ENCODE measurements around the gene HS6ST3.

The HS6ST3 gene

DNA sequence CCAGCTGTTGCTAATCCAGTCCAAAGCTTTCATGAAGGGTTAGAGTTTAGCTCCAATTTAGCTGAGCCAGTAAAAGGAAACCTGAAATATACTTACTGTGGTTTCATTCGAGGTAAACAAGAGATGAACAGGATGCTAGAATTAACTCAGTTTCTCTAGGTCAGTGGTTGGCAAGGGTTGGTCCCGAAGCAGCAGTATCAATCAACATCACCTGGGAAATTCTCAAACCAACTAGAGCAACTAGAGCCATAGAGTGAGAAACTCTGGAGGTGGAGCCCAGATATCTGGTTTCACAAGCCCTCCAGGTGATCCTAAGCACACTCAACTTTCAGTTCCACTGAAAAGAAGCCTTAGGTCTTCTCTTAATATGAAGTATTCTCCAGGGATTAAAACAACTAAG lies 527.6 kb downstream of the HS6ST3 start:
- in situ Hi-C loops (cut with MboI; ENCODE audit: low sequenced_read_pairs, unreplicated experiment), result no loop called here
- TF ChIP-seq, protein P1, sequence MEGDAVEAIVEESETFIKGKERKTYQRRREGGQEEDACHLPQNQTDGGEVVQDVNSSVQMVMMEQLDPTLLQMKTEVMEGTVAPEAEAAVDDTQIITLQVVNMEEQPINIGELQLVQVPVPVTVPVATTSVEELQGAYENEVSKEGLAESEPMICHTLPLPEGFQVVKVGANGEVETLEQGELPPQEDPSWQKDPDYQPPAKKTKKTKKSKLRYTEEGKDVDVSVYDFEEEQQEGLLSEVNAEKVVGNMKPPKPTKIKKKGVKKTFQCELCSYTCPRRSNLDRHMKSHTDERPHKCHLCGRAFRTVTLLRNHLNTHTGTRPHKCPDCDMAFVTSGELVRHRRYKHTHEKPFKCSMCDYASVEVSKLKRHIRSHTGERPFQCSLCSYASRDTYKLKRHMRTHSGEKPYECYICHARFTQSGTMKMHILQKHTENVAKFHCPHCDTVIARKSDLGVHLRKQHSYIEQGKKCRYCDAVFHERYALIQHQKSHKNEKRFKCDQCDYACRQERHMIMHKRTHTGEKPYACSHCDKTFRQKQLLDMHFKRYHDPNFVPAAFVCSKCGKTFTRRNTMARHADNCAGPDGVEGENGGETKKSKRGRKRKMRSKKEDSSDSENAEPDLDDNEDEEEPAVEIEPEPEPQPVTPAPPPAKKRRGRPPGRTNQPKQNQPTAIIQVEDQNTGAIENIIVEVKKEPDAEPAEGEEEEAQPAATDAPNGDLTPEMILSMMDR (IDR thresholded peaks at IDR 0.05; ENCODE audit: borderline replicate concordance, control extremely low read depth, extremely low read depth, insufficient read depth, missing control alignments), result no peak
- no peak for DNase-seq (ENCODE audit: low spot score)

DNA sequence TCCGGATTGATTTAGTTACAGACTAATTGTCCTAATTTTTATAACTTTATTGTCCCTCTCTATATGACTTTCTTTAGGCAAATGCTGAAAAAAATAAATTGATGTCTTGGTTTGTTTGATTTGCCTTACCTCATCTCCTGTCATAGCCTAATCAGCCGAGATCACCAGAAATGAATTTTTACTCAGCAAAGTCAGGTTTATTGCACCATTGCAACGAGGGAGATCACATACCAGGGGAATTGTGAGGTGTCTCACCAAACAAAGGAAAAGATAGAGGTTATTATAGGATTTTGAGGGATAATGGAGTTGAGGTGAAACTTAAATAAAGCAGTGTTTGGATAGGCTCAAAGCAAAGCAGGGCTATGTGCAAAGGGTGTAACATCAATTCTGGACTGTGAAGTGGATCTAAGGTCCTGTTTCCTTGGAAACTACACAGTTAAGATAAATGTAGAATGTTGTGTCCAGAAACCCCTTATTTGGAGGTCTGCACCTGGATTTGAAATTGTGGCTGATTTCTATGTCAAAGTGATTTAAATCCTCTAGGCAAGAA lies 531.8 kb downstream of the HS6ST3 start:
- TF ChIP-seq, protein P1 (IDR thresholded peaks at IDR 0.05; ENCODE audit: borderline replicate concordance, control extremely low read depth, extremely low read depth, insufficient read depth, missing control alignments), result no peak
- DNase-seq (ENCODE audit: low spot score), result no peak
- in situ Hi-C loops (cut with MboI; ENCODE audit: low sequenced_read_pairs, unreplicated experiment), result no loop called here

DNA sequence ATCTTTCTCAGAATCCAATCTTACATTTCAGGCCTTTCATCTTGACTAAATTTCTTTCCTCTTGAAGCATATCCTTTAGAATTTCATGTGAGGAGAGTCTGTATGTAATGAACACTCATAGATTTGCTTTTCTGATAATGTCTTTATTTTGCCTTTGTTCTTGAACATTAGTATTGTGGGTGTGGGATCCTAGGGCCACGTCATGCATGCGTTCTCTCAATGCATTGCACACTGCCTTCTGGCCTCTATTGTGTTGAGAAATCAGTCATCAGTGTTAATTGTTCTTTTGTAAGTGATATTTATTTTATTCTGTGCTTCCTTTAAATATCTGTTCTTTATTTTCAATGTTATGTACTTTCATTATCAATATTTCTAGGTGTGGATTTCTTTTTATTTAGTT lies 539.4 kb downstream of the HS6ST3 start:
- DNase-seq (ENCODE audit: low spot score), result no peak
- in situ Hi-C loops (cut with MboI; ENCODE audit: low sequenced_read_pairs, unreplicated experiment), result no loop called here
- TF ChIP-seq, protein P1 (IDR thresholded peaks at IDR 0.05; ENCODE audit: borderline replicate concordance, control extremely low read depth, extremely low read depth, insufficient read depth, missing control alignments), result no peak

DNA sequence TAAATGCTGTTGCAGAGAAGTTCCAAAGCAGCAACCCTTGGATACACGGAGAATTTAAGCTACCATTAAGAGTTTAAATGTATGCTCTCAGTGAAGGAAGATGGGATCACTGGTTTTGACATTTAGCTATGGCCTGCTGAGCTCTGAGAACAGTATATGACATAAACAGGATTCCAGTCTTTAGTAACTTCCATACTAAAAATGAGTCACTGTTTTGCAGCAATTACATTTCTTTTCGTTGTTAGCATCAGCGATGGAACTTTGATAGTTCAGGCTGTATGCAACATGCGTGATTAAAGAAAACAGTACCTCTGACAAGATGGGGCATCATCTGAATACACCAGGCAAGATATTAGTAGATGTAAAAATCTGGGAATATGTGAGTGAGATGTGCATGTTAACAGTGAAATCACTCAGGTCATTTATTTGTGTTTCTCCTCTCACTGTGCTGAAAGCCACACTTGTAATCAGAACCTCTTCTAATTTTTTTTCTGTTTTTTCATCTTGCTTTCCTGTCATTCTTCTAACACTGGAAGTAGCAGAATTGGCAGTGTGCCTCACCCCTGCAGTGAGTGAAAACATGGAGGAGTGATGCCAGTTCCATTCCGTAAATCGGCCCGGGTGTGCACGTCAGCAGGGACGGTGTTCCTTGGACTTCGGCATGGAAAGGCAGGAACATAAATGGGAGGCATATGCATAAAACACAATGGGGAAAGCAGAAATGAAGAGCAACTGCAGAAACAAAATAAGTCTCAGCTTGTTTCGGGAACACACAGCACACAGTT lies 542.8 kb downstream of the HS6ST3 start:
- no peak for DNase-seq (ENCODE audit: low spot score)
- in situ Hi-C loops (cut with MboI; ENCODE audit: low sequenced_read_pairs, unreplicated experiment), result no loop called here
- TF ChIP-seq, protein P1 (IDR thresholded peaks at IDR 0.05; ENCODE audit: borderline replicate concordance, control extremely low read depth, extremely low read depth, insufficient read depth, missing control alignments), result no peak

DNA sequence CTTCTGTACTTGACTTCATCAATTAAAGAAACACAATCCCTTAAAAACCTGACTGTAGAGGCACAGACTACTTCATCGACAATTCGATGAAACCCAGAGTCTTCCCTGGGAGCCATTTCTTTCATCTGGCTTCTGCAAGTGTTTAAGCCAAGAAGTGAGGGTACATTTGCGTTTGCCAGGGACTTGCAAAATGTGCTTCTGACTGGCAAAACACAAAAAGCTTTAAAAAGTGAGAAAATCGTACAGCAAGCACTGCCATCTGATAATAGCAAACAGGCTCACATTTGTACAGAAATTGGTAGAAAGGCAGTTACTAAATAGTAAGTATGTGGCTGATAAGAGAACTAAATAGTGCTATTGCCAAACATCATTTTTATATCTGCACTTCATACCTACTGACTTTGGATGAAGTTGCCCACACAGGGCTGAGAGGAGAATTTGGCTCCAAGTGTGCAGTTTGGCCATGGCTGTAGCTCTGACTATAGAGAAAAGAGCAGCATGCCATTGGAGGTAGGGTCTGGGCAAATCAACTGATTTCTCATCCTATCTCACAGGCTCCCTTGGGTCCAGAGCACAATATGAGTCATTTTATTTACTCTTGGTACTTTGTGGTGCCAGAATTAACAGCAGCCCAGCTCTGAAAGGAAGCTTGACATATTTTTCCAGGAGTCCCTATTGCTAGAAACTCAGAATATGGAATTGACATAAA lies 546.2 kb downstream of the HS6ST3 start:
- in situ Hi-C loops (cut with MboI; ENCODE audit: low sequenced_read_pairs, unreplicated experiment), result no loop called here
- TF ChIP-seq, protein P1 (IDR thresholded peaks at IDR 0.05; ENCODE audit: borderline replicate concordance, control extremely low read depth, extremely low read depth, insufficient read depth, missing control alignments), result no peak
- no peak for DNase-seq (ENCODE audit: low spot score)

DNA sequence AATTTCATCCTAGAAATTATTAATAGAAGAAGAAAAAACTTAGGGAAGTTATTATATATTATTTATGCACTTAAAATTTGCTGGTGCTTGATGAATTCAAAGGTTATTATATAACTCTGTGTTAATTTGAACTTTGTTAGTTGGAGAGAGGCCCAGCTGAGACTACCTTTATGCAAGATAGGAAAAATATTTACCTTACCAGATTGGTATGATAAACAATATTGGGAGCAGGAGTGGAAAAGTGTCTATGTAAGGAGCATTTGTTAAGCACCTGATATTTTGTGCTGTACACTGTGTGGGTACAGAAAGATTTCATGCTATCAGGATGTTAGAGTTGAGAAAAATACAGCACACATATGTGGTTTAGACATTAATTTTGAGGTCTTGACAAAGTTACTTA lies 547.1 kb downstream of the HS6ST3 start:
- in situ Hi-C loops (cut with MboI; ENCODE audit: low sequenced_read_pairs, unreplicated experiment), result no loop called here
- TF ChIP-seq, protein P1 (IDR thresholded peaks at IDR 0.05; ENCODE audit: borderline replicate concordance, control extremely low read depth, extremely low read depth, insufficient read depth, missing control alignments), result no peak
- DNase-seq (ENCODE audit: low spot score), result no peak
